Measurements from ENCODE around the gene CTSV. TPM values are rescaled to one million over a fixed set of nuclear protein-coding genes. Genes with fewer than 3 reads are reported as not detected.

CTSV gene
- total RNA-seq, 4 donors from 2014 or later, result 0.58 TPM; not detected in 3

DNA sequence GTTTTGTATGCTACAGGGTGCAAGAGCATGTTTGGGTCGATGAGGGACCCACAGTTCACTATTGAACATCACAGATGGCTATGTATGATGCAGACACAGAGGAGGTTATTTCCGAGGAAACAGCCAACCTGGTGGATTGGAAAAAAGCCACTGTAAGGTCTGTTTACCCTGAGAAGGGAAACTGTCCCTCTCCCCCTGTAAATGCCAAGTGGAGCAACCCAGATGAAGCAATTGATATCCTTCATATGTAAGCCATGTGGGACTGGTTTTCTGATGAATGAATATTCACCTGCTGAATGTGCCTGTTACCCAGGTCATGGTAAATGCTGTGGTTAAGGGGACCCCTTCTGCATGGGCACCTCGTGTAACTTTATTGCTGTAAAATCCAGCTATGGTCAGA lies 14.8 kb upstream of the CTSV start:
- H3K4me3 ChIP-seq, result no peak overlapping the region
- no peaks in the 10 kb centered on the region for H3K36me3 ChIP-seq
- H3K27me3 ChIP-seq, result peaks cover 0 to 6% (median 3%) of the 10 kb centered on the region in 3 donors
- no peak overlapping the region for H3K27ac ChIP-seq
- no peak for DNase-seq
- in situ Hi-C loops (cut with MboI; ENCODE audit: low sequenced_read_pairs in 4 of 4), result no loop called here
- intact Hi-C loops (cut with DNase I; ENCODE audit: low total_unique reads), result no loop called here
- no peak for ATAC-seq
- H3K9me3 ChIP-seq, result no peaks in the 10 kb centered on the region
- TF ChIP-seq POLR2A (IDR thresholded peaks at IDR 0.05) (no peak), CTCF (IDR thresholded peaks at IDR 0.05 in 4 of 5, conservative IDR thresholded peaks at IDR 0.05 in 1 of 5) (no peak)
- H3K4me1 ChIP-seq, result no peaks in the 10 kb centered on the region

DNA sequence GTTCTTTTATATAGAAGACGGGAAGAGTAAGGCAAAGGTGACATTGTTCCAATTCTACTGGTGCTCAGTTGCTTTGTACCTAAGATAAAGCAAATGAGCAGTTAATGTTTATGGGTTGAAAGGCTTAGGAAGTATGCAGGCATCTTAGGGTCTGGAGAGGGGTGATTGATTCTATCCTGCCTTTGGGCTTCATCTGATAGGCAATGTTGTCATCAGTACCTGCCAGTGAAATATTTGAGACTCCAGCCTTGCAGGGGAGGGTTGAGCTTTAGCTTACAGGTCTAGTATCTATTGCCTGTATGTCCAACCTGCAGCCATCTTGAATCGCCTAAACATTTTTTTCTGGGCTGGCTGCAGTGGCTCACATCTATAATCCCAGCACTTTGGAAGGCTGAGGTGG lies 13.8 kb upstream of the CTSV start:
- no peak for ATAC-seq
- in situ Hi-C loops (cut with MboI; ENCODE audit: low sequenced_read_pairs in 4 of 4), result no loop called here
- Histone ChIP-seq H3K27ac (no peak overlapping the region), H3K27me3 (peaks cover 0 to 6% (median 3%) of the 10 kb centered on the region in 3 donors), H3K9me3 (no peaks in the 10 kb centered on the region), H3K36me3 (no peaks in the 10 kb centered on the region), H3K4me3 (no peak overlapping the region), H3K4me1 (no peaks in the 10 kb centered on the region)
- no peak for DNase-seq
- TF ChIP-seq CTCF (IDR thresholded peaks at IDR 0.05 in 4 of 5, conservative IDR thresholded peaks at IDR 0.05 in 1 of 5) (no peak), POLR2A (IDR thresholded peaks at IDR 0.05) (no peak)
- intact Hi-C loops (cut with DNase I; ENCODE audit: low total_unique reads), result no loop called here

- Histone ChIP-seq H3K27me3 (peaks cover 0 to 3% (median 0%) of the 10 kb centered on the region in 3 donors), H3K4me3 (no peak overlapping the region), H3K36me3 (no peaks in the 10 kb centered on the region), H3K9me3 (no peaks in the 10 kb centered on the region), H3K27ac (no peak overlapping the region), H3K4me1 (no peaks in the 10 kb centered on the region)
- in situ Hi-C loops (cut with MboI; ENCODE audit: low sequenced_read_pairs in 4 of 4) (no loop called here), intact Hi-C loops (cut with DNase I; ENCODE audit: low total_unique reads) (no loop called here)
- DNase-seq (peak in 1 of 2 donors; percentile 18), ATAC-seq (no peak)
- no peak for TF ChIP-seq POLR2A (IDR thresholded peaks at IDR 0.05)
- no peak for TF ChIP-seq CTCF (IDR thresholded peaks at IDR 0.05 in 4 of 5, conservative IDR thresholded peaks at IDR 0.05 in 1 of 5)
Observed at GRCh38 chr9:97046228-97046627, 7.3 kb upstream of the CTSV start.

GRCh38 chr9:97045300-97045699 lies 6.4 kb upstream of the CTSV start:
- Histone ChIP-seq H3K4me1 (no peaks in the 10 kb centered on the region), H3K36me3 (no peaks in the 10 kb centered on the region), H3K4me3 (no peak overlapping the region), H3K9me3 (no peaks in the 10 kb centered on the region), H3K27me3 (peaks cover 0 to 3% (median 0%) of the 10 kb centered on the region in 3 donors), H3K27ac (no peak overlapping the region)
- TF ChIP-seq POLR2A (IDR thresholded peaks at IDR 0.05) (no peak), CTCF (IDR thresholded peaks at IDR 0.05 in 4 of 5, conservative IDR thresholded peaks at IDR 0.05 in 1 of 5) (no peak)
- in situ Hi-C loops (cut with MboI; ENCODE audit: low sequenced_read_pairs in 4 of 4), result no loop called here
- no peak for DNase-seq
- intact Hi-C loops (cut with DNase I; ENCODE audit: low total_unique reads), result no loop called here
- ATAC-seq, result no peak

DNA sequence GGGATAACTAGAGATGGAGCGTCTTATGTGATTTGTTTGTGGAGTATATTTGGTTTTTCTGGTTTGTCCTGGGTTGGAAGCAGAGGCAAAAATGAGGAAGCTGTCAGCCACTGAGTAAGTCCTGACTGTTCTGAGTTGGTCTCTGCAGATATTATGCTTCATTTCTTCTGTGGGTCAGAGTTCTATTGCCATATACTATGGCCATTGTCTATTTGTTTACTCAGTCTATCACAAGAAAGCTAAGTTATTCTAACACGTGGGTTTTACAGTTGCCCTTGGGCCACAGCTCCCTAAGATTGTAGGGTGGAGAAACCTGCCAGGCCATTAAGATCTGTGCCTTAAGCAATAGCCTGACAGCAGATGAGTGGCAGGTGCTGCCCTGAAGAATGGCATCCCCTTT lies 3.0 kb upstream of the CTSV start:
- no peak for ATAC-seq
- TF ChIP-seq CTCF (IDR thresholded peaks at IDR 0.05 in 4 of 5, conservative IDR thresholded peaks at IDR 0.05 in 1 of 5), result no peak
- no peak for TF ChIP-seq POLR2A (IDR thresholded peaks at IDR 0.05)
- peaks cover 0 to 8% (median 0%) of the 10 kb centered on the region in 3 donors for H3K27me3 ChIP-seq
- intact Hi-C loops (cut with DNase I; ENCODE audit: low total_unique reads), result no loop called here
- H3K27ac ChIP-seq, result no peak overlapping the region
- H3K9me3 ChIP-seq, result no peaks in the 10 kb centered on the region
- H3K4me3 ChIP-seq, result no peak overlapping the region
- no peak for DNase-seq
- no peaks in the 10 kb centered on the region for H3K4me1 ChIP-seq
- in situ Hi-C loops (cut with MboI; ENCODE audit: low sequenced_read_pairs in 4 of 4), result no loop called here
- no peaks in the 10 kb centered on the region for H3K36me3 ChIP-seq
